GM18907 (cell line): Measurements from ENCODE around the gene PTPN9.
"Not testable (repeated sequence)": the region's sequence is repeated elsewhere in the genome, so short reads cannot be mapped to it uniquely, and the experiment has no call there.

Experiments used
- ATAC-seq: cut with Tn5 transposase; IDR thresholded peaks from one replicate; pipeline ENCODE4 v1.9.1; 2021; ENCODE audit warnings: mild to moderate bottlenecking, moderate library complexity; ENCODE audit not compliant: unreplicated experiment

The PTPN9 gene

GRCh38 chr15:75583701-75584100 is 4.6 kb upstream of the PTPN9 start:
- ATAC-seq, result no peak

DNA sequence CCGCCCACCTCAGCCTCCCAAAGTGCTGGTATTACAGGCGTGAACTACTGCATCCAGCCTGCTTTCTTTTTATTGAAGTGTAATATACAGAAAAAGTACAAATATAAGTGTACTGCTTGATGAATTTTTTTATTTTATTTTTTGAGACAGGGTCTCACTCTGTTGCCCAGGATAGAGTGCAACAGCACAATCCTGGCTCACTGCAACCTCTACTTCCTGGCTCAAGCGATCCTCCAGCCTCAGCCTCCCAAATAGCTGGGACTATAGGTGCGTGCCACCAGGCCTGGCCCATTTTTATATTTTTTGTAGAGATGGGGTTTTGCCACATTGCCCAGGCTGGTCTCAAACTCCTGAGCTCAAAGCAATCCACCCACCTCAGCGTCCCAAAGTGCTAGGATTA is 3.8 kb upstream of the PTPN9 start:
- not testable (repeated sequence) for ATAC-seq

GRCh38 chr15:75578173-75578947 is 755 bp downstream of the PTPN9 start:
- ATAC-seq, result peak; percentile 43

GRCh38 chr15:75577401-75578172 is 1.5 kb downstream of the PTPN9 start:
- ATAC-seq, result no peak

- no peak for ATAC-seq
These were observed 5.3 kb downstream of the PTPN9 start for GRCh38 chr15:75573648-75574384.

DNA sequence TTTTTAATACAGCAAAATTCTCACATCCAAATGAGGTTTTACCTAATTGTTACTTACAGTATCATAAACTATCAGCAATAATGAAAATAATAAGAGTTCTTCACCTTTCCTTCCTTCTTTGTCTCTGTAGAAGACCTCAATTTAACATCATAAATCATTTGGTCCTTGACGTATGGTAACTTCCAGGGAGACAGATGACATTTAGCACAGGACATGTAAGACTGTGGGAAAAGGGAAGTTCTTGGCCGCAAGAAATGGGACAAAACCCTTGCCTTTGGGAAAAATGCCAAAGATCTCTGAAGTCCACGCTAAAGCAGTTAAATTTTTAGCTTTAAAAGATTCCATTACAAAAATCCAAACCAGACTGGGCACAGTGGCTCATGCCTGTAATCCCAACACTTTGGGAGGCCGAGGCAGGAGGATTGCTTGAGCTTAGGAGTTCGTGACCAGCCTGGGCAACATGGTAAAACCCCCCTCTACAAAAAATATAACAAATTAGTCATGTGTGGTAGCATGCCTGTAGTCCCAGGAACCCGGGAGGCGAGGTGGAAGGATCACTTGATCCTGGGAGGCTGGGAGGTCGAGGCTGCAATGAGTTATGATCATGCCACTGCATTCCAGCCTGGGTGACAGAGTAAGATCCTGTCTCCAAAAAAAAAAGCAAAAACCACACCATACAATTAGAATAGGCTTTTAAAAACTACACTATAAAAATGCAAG is 8.8 kb downstream of the PTPN9 start:
- no peak for ATAC-seq

- no peak for ATAC-seq
These were observed 13.8 kb downstream of the PTPN9 start for GRCh38 chr15:75565062-75565970.

- no peak for ATAC-seq
These were observed 17.2 kb downstream of the PTPN9 start for GRCh38 chr15:75561888-75562287.

- ATAC-seq, result not testable (repeated sequence)
These were observed 19.8 kb downstream of the PTPN9 start for GRCh38 chr15:75559360-75559759.

DNA sequence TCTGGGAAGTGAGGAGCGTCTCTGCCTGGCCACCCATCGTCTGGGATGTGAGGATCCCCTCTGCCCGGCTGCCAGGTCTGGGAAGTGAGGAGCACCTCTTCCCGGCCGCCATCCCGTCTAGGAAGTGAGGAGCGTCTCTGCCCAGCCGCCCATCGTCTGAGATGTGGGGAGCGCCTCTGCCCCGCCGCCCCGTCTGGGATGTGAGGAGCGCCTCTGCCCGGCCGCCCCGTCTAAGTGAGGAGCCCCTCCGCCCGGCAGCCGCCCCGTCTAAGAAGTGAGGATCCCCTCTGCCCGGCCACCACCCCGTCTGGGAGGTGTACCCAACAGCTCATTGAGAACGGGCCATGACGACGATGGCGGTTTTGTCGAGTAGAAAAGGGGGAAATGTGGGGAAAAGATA is 20.2 kb downstream of the PTPN9 start:
- ATAC-seq, result not testable (repeated sequence)

- ATAC-seq, result no peak
These were observed 24.4 kb downstream of the PTPN9 start for GRCh38 chr15:75554717-75555116.

GRCh38 chr15:75553659-75554058 is 25.5 kb downstream of the PTPN9 start:
- no peak for ATAC-seq

DNA sequence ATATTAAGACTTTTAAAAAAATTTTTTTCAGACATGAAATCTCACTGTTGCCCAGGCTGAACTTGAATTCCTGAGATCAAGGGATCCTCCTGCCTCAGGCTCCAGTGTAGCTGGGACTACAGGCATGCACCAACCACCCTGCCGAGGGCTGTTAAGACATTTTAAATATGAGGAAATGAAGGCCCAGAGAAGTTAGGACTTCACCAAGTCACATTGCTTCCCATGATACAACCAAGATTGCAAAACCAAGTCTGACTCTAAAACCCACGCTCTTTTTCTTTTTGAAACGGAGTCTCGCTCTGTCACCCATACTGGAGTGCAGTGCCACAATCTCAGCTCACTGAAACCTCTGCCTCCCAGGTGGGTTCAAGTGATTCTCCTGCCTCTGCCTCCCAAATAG is 28.0 kb downstream of the PTPN9 start:
- no peak for ATAC-seq

DNA sequence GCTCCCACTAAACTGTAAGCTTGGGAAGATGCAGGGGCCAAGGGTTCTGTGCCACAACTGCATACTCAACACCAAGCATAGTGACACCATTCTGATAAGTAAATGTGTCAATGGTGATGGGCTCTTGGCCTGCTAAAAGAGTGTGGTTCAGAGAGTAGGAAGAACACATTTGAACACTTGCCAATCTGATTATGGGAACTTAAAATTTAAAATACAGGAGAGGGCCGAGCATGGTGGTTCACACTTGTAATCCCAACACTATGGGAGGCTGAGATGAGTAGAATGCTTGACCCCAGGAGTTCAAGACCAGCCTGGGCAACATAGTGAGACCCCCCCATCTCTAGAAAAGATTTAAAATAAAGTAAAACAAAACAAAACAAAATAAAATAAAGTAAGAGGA is 34.1 kb downstream of the PTPN9 start:
- no peak for ATAC-seq

GRCh38 chr15:75544359-75544758 is 34.8 kb downstream of the PTPN9 start:
- ATAC-seq, result no peak

DNA sequence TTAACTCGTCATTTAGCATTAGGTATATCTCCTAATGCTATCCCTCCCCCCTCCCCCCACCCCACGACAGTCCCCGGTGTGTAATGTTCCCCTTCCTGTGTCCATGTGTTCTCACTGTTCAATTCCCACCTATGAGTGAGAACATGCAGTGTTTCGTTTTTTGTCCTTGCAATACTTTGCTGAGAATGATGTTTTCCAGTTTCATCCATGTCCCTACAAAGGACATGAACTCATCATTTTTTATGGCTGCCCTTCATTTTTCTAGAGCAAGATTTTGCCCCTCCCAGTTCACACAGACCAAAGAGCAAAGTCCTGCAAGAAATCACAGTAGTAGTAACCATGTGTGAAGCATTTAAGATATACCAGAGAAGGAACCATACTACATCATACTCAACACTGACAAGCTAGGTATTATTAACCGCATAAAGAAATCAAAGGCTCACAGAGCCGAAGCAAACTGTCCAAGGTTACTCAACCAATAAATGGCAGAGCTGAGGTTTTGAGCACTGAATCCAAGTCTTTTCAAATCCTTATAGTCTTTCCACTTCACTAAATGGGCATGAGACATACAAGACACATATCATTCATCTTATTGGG is 36.1 kb downstream of the PTPN9 start:
- not testable (repeated sequence) for ATAC-seq

GRCh38 chr15:75542386-75542797 is 36.7 kb downstream of the PTPN9 start:
- no peak for ATAC-seq

GRCh38 chr15:75538376-75538775 is 40.7 kb downstream of the PTPN9 start:
- ATAC-seq, result no peak

GRCh38 chr15:75533945-75534344 is 45.2 kb downstream of the PTPN9 start:
- ATAC-seq, result no peak
